Stimulated activated naive B cell treated with anti-CD40 and anti-IgM and Interleukin-4, amounts not matched to agents 10 μg/mL and 1 μg/mL and 100 μg/mL, for 72 hours (primary cell): ENCODE results near the gene SYT15.
A peak's percentile ranks its signal among the peaks of the same experiment; 100 is the strongest.
"Not testable (repeated sequence)": the region's sequence is repeated elsewhere in the genome, so short reads cannot be mapped to it uniquely, and the experiment has no call there.

ENCODE experiments used
- ATAC-seq, 2 donors: fragments of 150-1000 bp; cut with Tn5 transposase; replicated peaks; 2 replicates each; pipeline ENCODE4 v1.10.0; 2021; ENCODE audit warnings: moderate library complexity in 1 of 2
- DNase-seq: peaks from one replicate; pipeline ENCODE4 v3.0.0; 2021
- H3K27ac Mint-ChIP-seq: one replicate; pipeline ENCODE4 v1.8.0; 2022; ENCODE audit warnings: mild to moderate bottlenecking, mixed read lengths
- H3K27me3 Mint-ChIP-seq, 2 donors: one replicate each; pipeline ENCODE4 v1.8.0; 2022; ENCODE audit warnings: mixed read lengths in 2 of 2
- H3K36me3 Mint-ChIP-seq, 2 donors: one replicate each; pipeline ENCODE4 v1.8.0; 2022; ENCODE audit warnings: mixed read lengths in 2 of 2, mild to moderate bottlenecking in 1 of 2
- H3K4me1 Mint-ChIP-seq, 2 donors: one replicate each; pipeline ENCODE4 v1.8.0; 2022; ENCODE audit warnings: mixed read lengths in 2 of 2, mild to moderate bottlenecking in 1 of 2
- H3K4me3 Mint-ChIP-seq, 2 donors: one replicate each; pipeline ENCODE4 v1.8.0; 2022; ENCODE audit warnings: mild to moderate bottlenecking in 2 of 2, mixed read lengths in 2 of 2, moderate library complexity in 1 of 2
- H3K9me3 Mint-ChIP-seq, 2 donors: one replicate each; pipeline ENCODE4 v1.8.0; 2022; ENCODE audit warnings: mixed read lengths in 2 of 2, mild to moderate bottlenecking in 1 of 2

SYT15 gene

DNA sequence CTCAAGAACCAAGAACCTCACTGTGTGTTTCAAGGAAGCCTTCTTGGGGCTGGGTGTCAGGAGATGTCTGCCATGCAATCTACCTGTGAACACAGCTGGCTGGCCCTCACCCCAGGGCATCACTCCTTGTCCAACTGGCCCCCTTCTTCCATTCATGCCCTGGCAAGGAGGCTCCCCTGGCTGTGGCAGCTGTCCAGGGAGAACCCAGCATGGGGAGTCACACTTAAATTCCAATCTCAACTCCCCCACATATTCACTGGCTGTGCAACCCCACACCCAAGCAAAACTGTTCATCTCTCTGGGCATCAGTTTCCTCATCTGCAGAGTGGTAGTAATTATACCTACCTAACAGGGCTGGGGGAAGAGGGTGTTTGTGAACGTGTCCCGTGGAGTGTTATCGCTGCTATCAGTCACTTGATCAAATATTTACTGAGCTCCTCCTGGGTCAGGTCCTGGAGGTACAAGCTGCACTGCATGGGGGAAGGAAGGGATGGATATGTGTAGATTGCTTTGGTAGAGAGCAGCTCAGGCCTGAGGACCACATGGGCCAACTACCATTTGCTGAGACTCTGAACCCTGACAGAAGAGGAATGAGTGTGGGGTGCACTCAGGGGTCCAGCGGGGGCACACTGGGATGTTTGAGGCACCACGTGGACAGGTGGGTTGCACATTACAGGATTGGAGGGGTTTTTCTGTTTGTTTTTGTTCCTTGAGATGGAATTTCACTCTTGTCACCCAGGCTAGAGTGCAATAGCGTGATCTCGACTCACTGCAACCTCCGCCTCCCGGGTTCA is 20.3 kb upstream of the SYT15 start:
- Mint-ChIP-seq H3K27ac (no peak overlapping the region), H3K9me3 (no peaks in the 10 kb centered on the region), H3K4me1 (peaks cover 12 to 18% of the 10 kb centered on the region in 2 donors), H3K27me3 (peaks cover 7 to 8% of the 10 kb centered on the region in 2 donors), H3K4me3 (no peak overlapping the region), H3K36me3 (peaks cover 0 to 4% of the 10 kb centered on the region in 2 donors)
- ATAC-seq (no peak), DNase-seq (no peak)

DNA sequence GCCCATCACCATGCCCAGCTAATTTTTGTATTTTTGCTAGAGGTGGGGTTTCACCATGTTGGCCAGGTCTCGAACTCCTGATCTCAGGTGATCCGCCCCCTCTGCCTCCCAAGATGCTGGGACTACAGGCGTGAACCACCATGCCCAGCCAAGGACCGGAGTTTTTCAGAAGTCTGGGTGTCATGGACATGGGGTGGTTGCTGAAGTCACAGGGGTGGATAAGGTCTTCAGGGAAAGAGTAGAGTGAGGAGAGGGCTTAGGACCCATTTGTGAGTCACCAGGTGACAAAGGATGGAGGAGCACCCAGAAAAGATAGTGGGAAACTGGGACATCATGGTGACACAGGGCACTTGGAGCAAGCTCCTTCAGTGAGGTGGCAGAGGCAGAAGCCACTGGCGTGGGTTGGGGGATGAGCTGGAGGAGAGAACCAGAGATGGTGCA is 19.7 kb upstream of the SYT15 start:
- Mint-ChIP-seq H3K9me3 (no peaks in the 10 kb centered on the region), H3K27me3 (peaks cover 7 to 8% of the 10 kb centered on the region in 2 donors), H3K27ac (no peak overlapping the region), H3K4me1 (peaks cover 12 to 18% of the 10 kb centered on the region in 2 donors), H3K36me3 (peaks cover 0 to 4% of the 10 kb centered on the region in 2 donors), H3K4me3 (no peak overlapping the region)
- no peak for DNase-seq
- no peak for ATAC-seq

DNA sequence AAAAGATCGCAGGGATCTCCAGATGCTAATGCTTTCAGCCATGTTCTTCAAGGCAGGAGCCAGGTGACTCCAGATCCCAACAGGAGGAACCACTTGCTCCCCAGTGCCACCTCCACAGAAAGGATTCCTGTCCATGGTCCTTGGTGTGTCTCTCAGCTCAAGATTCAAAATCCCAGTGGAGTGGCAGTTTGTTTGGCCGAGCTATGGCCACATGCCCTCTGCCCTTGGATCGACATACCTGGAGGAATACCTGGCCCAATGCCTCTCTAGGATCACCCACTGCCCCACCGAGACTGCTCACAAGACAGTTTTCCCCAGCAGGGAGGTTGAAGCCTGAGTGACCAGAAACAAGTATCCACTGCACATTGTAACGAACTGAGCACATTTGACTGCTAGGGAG is 18.5 kb upstream of the SYT15 start:
- Mint-ChIP-seq H3K36me3 (peaks cover 0 to 4% of the 10 kb centered on the region in 2 donors), H3K9me3 (no peaks in the 10 kb centered on the region), H3K4me1 (peaks cover 12 to 18% of the 10 kb centered on the region in 2 donors), H3K27me3 (peaks cover 7 to 8% of the 10 kb centered on the region in 2 donors), H3K4me3 (no peak overlapping the region), H3K27ac (no peak overlapping the region)
- DNase-seq (no peak), ATAC-seq (no peak)

DNA sequence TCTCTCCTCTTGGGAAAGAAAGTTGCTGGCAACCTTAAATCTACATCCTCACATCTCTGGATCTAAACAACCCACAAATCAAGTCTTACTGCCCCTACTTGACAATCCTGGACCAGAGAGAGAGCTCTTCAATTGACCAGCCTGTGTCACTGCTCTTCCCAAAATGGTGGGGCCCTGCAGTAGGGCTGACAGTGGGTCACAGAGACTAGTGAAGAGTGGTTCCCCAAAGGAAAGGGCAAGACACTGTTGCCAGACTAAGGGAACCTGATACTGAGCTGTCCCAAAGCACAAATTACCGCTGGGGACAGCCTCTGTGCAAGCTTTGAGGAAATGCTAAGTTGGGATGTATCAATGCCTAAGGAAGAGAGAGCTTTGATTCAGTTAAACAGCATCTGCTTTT is 18.0 kb upstream of the SYT15 start:
- no peak overlapping the region for H3K27ac Mint-ChIP-seq
- ATAC-seq (no peak), DNase-seq (peak; percentile 0)
- H3K4me1 Mint-ChIP-seq = peaks cover 9 to 15% of the 10 kb centered on the region in 2 donors
- H3K4me3 Mint-ChIP-seq = no peak overlapping the region
- H3K36me3 Mint-ChIP-seq = peaks cover 0 to 4% of the 10 kb centered on the region in 2 donors
- H3K9me3 Mint-ChIP-seq = no peaks in the 10 kb centered on the region
- H3K27me3 Mint-ChIP-seq = peaks cover 3 to 4% of the 10 kb centered on the region in 2 donors

DNA sequence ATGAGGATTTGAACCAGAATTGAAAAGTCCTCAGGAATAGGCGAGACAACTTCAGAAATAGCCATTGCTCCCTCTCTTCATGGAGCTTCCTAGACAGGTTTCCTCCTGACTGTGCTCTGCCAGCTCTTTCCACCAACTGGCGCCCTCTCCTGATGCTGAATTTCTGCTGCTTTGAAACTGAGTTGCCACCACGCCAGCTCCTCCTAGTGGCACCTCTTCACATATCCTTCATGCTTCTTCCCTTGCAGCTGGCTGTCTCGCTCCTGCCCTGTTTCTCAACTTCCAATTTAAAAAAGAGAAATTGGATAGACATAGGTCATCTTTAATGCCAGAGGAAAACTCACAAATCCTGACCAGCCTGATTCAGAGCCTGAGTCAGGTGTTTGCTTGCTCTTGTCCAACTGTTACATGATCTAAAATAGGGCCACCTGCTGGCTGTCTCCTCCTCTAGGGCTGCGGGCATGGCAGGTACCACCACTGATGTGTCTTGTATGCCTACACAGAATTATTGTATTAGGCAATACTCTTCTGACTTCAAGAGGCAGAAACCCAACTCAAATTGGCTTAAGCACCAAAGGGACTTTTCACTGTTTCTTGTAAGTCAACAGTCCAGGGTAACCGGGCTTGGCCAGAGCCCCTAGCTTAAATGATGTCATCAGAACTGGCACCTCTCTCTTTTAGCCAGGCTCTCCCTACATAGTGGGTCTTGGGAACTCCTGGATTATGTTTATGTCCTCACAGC is 13.2 kb upstream of the SYT15 start:
- not testable (repeated sequence) for H3K36me3 Mint-ChIP-seq, H3K27me3 Mint-ChIP-seq, H3K9me3 Mint-ChIP-seq, H3K4me3 Mint-ChIP-seq, H3K27ac Mint-ChIP-seq, H3K4me1 Mint-ChIP-seq
- DNase-seq (peak; percentile 39), ATAC-seq (peak; percentile 82 to 88)

DNA sequence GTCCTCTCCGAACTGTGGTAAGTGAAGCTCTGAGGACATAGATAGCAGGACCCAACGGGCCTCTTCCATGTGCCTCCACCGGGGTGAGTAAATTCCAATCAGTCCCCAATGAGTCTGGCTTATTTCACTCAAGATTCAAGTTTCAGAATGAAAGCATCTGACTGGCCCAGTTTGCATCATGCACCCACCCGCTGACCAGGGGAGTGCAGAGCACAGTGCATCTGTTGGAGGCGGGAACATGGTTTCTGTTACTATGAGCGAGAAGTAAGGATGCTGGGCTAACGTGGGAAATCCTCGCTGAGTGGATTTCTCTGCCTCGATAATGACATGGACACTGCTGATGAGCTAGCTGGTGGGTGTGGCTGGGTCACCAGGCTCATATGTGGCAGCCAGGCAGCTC is 11.8 kb upstream of the SYT15 start:
- not testable (repeated sequence) for H3K36me3 Mint-ChIP-seq, H3K27ac Mint-ChIP-seq, H3K4me3 Mint-ChIP-seq, H3K9me3 Mint-ChIP-seq, H3K27me3 Mint-ChIP-seq, DNase-seq, H3K4me1 Mint-ChIP-seq, ATAC-seq

DNA sequence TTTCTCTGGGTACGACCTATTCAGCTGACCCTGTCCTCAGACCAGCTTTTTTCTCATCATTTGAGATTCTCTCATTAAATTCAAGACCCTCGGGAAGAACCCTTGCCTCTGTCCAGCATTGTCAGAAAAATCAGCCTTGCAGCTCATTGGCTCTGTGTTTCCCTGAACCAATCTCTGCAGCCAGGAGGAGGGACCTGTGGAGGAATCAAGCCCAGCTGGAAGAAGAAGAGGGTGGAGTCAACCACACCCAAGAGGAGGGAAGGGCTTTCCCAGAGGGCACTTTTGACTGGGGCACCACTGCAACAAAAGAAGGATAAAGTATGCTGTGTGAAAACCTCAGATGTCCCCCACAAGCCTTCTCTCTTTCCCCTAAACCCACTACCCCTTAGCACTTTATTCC is 8.3 kb upstream of the SYT15 start:
- H3K27ac Mint-ChIP-seq, H3K27me3 Mint-ChIP-seq, H3K4me1 Mint-ChIP-seq, ATAC-seq, H3K4me3 Mint-ChIP-seq, DNase-seq, H3K9me3 Mint-ChIP-seq, H3K36me3 Mint-ChIP-seq: not testable (repeated sequence)

DNA sequence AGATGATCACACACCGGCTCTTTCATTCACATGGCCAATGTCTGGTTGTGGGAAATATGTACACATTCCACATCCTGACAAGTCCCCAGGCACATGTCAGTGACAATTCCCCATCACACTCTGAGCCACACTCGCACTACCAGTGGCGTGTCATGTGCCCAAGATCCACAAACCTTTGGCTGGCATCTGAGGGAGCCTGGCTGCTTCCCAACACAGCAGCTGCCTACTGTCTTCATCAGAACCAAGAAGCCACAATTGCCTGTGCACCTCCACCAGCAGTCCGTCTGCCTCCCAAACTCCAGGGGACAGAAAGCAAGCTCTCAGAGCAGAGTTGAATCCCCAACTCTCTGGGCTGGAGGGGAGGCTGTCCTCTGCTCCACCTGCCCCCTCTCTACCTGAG is 6.2 kb upstream of the SYT15 start:
- not testable (repeated sequence) for H3K4me3 Mint-ChIP-seq, ATAC-seq, H3K9me3 Mint-ChIP-seq, H3K27me3 Mint-ChIP-seq, H3K36me3 Mint-ChIP-seq, DNase-seq, H3K4me1 Mint-ChIP-seq, H3K27ac Mint-ChIP-seq

DNA sequence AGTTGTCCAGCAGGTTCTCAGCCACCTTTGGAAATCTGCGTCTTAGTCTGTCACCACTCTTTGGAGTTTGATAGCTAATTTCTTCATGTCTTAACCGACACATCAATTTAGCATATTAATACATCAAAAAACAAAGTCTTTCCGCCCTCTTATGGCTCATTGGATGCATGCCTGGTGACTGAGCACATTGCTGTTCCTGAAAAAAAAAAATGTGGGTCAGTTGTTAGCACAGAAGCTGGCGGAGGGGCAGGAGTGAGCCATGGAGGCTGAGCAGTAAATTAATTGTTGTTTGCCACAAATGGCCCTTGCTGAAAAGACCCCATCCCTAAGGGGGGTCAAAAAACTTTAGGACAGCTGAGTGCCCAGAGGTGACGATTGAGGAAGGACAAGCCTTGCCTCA is 5.6 kb upstream of the SYT15 start:
- not testable (repeated sequence) for ATAC-seq, H3K4me3 Mint-ChIP-seq, H3K4me1 Mint-ChIP-seq, H3K36me3 Mint-ChIP-seq, DNase-seq, H3K9me3 Mint-ChIP-seq, H3K27ac Mint-ChIP-seq, H3K27me3 Mint-ChIP-seq

DNA sequence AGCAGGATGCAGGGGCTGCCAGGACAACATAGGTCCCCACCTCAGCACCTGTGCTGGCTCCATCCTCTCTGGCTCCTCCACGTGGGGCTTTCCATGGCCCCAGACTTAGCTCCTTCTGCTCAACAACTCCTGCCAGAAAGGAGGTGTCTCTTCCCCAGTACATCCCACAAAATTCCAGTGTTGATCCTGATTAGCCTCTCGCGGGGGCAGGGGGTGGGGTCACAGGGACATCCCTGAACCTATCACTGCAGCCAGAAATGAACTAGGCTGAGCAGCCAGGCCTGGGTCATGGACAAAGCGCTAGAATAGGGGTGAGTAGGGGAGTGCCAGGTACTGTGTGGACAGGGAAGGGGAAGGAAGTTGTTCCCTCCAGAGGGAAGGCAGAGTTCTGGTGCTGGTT is 5.0 kb upstream of the SYT15 start:
- not testable (repeated sequence) for H3K36me3 Mint-ChIP-seq, ATAC-seq, H3K4me1 Mint-ChIP-seq, H3K4me3 Mint-ChIP-seq, H3K27me3 Mint-ChIP-seq, H3K9me3 Mint-ChIP-seq, DNase-seq, H3K27ac Mint-ChIP-seq

DNA sequence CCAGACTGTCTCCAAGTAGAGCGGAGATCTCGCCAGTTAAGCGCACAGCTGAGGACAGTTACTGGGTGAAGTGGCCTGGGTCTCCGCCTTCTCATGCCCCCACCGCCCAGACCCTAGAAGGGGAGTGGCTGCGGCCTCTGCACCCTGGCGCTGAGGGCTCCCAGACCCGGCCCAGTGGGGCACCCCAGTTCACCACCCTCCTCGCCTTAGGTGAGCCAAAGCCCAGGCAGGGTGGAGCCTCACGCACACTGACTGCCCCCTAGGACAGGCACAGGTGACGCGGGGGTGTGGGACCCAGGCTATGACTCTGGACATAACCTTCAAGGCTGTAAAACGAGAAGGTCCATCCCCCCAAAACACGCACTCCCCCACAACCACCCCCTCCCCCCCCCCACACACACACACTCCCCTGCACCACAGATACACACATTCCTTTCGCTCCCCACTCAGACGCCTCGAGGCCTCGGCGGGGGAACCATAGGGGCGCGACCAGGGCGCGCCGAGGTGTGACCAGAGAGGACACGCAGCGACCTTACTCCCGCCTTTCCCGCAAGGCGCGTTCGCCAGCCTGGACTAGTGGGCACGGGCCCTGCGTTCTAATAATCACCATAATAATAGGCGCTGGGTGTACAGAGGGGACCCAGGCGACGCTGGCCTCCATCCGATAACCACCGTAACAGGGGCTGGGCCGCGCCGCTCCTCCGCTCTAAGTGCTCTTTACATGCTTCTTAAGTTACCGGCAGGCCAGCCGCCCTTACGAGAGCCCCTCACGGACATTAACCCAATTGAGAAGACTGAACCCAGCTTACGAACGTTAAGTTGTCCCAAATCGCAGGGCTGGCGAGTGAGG is 1.1 kb upstream of the SYT15 start:
- not testable (repeated sequence) for H3K27ac Mint-ChIP-seq, H3K9me3 Mint-ChIP-seq, H3K4me1 Mint-ChIP-seq, DNase-seq, ATAC-seq, H3K27me3 Mint-ChIP-seq, H3K36me3 Mint-ChIP-seq, H3K4me3 Mint-ChIP-seq

DNA sequence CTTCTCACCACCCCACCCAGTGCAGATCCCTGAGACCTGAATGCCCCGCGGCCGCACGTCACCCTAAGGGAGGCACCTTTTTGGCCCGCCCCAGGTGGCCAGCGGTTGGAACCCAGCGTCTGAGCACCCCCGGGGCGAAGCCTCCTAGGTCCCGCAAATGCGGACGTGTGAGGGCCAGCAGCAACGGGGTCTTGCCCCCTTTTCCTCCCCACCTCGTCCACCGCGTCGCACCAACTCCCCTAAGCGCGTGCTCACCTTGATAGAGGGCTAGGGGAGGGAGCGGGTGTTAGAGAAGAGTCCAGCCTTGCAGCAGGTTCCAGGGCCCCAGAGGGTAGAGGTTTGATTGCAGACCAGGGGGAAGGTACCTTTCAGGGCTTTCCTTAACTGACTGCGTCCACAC is 450 bp downstream of the SYT15 start:
- H3K27me3 Mint-ChIP-seq, ATAC-seq, H3K4me3 Mint-ChIP-seq, H3K27ac Mint-ChIP-seq, H3K9me3 Mint-ChIP-seq, H3K4me1 Mint-ChIP-seq, H3K36me3 Mint-ChIP-seq, DNase-seq: not testable (repeated sequence)

DNA sequence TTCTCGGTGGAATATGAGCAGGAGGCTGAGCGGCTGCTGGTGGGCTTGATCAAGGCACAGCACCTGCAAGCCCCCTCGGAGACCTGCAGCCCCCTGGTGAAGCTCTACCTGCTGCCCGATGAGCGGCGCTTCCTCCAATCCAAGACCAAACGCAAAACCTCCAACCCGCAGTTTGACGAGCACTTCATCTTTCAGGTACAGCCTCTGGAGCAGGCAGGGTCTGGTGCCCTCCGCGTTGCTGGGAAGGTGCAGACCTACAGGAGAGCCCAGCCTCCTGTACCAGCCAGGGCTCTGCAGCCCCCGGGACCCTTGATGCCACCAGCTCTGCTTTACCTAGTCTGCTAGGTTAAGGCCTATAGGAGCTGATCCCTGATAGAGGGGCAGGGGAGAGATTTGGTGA is 3.1 kb downstream of the SYT15 start:
- not testable (repeated sequence) for H3K4me3 Mint-ChIP-seq, ATAC-seq, H3K4me1 Mint-ChIP-seq, H3K36me3 Mint-ChIP-seq, H3K27me3 Mint-ChIP-seq, H3K9me3 Mint-ChIP-seq, H3K27ac Mint-ChIP-seq, DNase-seq

DNA sequence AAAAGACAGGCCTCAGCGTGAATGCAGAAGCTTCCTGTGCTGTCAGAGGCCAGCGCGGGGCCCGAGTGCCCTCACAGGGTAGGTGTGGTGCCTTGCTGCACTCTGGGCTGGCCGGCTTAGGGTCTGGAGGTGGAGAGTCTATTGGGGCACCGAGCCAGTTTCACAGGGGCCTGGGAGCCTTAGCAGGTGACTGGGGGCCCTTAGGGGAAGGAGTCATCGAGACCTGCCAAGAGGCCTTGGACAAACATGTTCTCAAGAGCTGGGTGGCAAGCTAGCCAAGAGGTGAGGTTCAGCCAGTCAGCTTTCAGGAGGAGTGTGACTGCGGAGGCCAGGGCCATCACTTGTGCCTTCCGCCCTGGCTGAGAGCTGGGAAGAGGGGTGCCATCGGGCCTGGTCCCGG is 3.6 kb downstream of the SYT15 start:
- H3K36me3 Mint-ChIP-seq, DNase-seq, ATAC-seq, H3K4me1 Mint-ChIP-seq, H3K27me3 Mint-ChIP-seq, H3K9me3 Mint-ChIP-seq, H3K27ac Mint-ChIP-seq, H3K4me3 Mint-ChIP-seq: not testable (repeated sequence)
